Stimulated activated CD8-positive, alpha-beta memory T cell treated with anti-CD3 and anti-CD28 coated beads, Interleukin-4, amount 100 ng/mL, for 1 hour (primary cell): ENCODE measurements around the gene UBE3C.

Source experiments
- DNase-seq, 2 donors: peaks; one replicate each; pipeline ENCODE4 v3.0.0-alpha.2; 2020; ENCODE audit warnings: low read depth in 2 of 2, low spot score in 1 of 2

Gene UBE3C

GRCh38 chr7:157291404-157292080 lies 152.8 kb downstream of the UBE3C start:
- DNase-seq = no peak

GRCh38 chr7:157292258-157292657 lies 153.5 kb downstream of the UBE3C start:
- DNase-seq = no peak

DNA sequence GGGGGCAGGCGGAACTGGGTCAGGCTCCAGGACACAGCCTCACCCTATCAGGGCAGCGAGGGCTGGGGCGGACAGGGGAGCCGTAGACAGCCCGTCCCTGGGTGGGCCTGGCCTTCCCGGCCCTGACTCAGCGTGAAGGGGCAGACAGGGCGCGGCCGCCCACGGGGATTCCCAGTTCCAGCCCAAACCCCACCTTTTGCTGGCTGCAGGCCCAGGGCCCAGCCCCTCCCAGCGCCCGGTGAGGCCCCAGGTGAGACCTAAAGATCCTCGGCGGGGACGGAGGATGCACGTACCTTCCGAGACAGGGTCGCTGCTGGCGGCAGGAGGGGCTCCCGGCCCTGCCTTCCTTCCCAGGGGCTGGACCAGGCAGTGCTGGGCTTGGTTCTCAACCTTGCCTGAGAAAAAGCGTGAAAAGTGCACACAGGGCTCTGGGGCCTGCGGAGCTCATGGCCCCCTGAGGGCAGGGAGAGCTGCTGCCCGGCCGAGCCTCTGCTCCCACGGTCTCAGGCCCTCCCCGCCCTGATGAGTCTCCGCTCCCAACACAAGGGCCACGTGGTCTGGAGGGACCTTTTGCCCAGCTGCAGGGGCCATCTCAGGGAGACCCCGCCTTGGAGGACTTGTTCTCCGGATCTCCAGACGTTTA lies 154.2 kb downstream of the UBE3C start:
- no peak for DNase-seq

DNA sequence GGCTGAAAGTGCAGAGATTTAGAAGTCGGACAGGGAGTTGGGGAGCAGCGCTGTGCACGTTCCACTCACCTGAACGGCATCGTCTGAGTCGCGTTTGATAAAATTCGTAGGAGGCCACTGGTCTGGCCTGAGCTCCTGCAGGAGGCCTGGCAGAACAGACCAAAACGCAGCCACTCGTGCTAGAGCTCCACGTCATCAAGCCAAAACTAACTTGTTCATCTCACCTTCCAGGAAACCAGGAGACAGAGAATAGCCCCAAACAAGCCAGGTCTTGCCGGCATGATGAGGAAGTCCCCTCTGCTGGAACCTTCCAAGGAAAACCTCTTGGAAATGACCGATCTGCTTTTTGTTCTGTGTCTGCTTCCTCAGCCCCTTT lies 154.7 kb downstream of the UBE3C start:
- no peak for DNase-seq

DNA sequence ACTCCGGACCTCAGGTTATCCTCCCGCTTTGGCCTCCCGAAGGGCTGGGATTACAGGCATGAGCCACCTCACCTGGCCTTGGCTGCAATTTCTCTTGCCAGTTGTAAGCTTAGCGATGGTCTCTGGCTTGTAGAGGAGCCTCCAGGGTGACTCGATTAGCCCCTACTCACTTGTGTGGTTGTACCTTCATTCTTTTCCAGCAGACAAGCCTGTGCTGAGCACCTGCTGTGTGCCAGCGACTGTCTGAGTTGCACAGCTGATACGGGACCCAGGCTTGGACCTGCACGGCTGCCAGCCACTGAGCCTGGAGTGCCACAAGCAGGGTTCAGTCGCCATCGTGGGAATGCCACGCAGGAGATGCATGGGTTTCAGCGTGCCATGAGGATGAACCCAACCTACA lies 156.0 kb downstream of the UBE3C start:
- DNase-seq = no peak

DNA sequence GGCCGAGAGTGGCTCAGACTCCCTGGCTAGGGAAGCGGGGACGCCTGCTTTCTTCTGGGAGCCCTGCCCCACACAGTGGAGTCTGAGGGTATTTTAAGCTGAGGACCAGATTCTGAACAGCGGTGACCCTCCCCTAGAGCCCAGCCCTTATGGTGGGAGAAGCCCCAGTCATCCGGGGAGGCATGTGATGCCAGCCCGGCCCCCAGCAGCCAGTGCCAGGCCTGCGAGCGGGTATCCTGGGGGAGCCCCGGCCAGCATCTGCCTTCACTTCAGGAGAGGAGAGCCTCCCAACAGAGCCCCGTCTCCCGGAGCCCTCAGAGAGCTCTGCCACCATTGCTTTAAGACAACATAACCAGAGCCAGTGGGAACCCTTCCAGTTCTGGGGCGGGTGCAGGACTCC lies 156.6 kb downstream of the UBE3C start:
- no peak for DNase-seq

GRCh38 chr7:157297185-157297584 lies 158.5 kb downstream of the UBE3C start:
- DNase-seq = no peak

DNA sequence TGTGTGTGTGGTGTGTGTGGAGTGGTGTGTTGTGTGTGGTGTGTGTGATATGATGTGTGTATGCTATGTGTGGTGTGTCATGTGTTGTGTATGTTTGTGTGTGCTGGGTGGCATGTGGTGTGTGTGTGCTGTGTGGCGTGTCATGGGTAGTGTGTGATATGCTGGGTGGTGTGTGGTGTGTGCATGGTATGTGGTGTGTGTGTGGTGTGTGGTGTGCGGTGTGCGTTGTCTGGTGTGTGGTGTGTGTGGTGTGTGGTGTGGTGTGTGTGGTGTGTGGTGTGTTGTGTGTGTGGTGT lies 160.5 kb downstream of the UBE3C start:
- DNase-seq = no peak

- DNase-seq = no peak
Measured at GRCh38 chr7:157299613-157300368, 161.1 kb downstream of the UBE3C start.

- no peak for DNase-seq
Measured at GRCh38 chr7:157300369-157300825, 161.7 kb downstream of the UBE3C start.

- no peak for DNase-seq
Measured at GRCh38 chr7:157301610-157302120, 162.9 kb downstream of the UBE3C start.

DNA sequence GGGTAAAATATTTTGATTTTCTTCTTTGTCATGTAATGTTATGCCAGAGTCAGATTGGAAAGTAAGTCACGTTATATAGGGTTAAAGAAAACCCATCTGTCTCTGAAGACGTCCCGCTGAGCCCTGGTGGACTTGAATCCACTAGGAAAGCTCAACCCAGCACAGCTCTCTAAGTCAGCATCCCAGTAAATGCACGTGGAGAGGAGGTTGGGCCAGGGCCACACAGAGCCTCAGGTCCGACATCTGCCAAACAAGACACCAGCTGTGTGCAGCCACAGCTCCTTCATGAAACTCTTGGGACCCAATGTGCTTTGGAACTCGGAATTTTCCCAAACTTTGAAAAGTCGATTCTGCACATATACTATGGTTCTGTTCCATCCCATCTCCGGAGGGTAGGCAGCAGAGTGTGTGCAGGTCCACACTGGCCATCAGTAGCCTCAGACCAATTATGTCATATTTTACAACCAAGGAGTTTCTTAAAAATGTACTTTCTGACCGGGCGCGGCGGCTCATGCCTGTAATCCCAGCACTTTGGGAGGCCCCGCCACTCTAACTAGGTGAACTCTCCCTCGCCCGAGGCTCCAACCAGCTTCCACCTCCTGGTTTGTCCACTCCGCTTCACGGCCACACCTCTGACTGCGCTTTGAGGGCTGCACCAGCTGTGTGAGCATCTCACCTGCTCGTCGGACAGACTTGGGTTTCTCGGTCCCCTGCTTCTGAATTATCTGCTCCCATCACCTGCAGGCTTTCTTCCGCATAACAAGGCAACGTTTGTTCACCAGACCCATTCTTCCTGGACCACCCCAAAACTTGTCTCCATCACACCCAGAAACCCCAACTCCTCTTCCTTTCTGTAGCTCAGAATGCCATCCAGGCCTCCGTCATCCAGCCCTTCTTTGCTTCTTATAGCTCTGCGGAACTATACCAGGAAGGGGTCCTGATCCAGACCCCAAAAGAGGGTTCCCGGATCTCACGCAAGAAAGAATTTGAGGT lies 168.4 kb downstream of the UBE3C start:
- no peak for DNase-seq

DNA sequence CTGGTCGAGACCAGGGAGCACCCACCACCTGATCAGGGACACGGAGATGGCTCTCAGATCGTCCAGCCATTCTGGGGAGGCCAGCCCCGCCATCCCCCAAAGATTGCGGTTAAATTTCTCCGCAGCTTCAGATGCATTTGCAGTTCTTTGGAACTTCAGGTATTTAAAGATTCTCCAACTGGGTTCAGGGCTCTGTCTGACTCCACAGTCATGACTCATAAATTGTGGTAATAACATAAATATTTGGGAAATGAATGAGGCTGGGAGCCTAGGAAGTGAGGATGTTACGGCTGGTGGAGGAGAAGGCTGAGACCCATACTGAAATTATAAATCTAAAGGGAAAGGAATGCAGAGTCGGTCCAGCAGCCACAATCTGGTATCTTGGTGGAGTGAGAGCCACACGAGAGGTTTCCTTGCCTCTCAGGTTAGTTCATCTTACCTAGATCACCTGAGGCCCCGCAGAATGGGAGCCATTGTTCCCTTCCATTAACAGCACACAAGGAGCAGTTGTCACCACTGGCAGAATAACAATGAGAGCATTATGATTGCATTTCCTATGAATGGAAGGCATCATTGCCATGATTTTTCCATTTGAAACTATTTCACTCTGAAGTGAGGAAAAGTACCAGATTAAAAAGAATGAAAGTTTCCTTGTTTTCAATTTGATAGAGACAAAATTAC lies 171.4 kb downstream of the UBE3C start:
- no peak for DNase-seq

- no peak for DNase-seq
Measured at GRCh38 chr7:157310676-157311185, 172.0 kb downstream of the UBE3C start.

DNA sequence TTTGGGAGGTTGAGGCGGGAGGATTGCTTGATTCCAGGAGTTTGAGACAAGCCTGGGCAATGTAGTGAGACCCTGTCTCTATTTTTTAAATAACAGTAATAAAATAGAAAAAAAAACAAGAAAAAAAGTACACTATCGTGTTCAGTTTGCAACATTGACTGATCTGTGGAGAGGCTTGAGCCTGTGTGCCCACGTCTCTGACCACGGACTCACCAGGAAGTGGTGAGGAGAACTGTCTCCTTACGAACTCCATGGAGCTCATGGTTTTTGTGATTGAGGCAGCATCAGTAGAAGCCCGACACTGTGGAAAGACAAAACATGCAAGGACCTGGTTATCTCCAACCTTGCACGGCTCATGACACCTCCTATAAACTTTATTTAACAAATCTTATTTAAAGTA lies 174.2 kb downstream of the UBE3C start:
- DNase-seq = no peak

GRCh38 chr7:157313645-157314044 lies 174.9 kb downstream of the UBE3C start:
- no peak for DNase-seq

DNA sequence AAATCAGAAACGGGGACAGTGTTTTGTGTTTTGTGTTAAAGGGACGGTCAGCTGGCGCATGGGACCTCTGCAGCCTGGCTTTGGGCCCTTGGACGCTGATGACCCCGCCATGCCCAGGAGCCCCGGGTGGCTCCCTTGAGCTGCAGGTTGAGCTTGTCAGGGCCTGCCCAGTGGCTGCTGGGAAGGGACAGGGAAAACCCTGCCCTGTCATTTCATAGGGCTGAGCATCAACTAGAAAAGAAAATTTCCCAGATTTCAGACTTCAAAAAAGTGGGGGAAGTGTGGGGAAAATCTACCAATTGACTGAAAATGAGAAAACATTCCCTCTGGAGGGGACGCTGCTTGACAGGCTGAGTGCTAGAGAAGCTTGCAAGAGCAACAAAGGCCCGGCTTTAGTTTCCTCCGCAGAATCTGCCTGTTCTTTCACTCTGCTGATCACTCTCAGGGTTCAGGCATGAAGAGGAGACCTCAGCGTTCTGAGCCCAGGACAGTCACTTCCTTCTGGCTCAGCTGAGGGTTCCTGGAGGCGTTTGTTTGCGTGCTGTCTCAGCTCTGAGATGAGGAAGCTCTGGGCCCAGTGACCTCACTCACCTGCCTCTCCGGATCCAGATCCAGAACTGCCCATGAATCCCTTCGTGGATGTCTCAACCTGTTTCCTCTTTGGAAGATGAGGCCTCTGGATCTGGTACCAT lies 179.4 kb downstream of the UBE3C start:
- DNase-seq = no peak
